ENCODE measurements around the gene ATG2A. TPM values are rescaled to one million over a fixed set of nuclear protein-coding genes. Genes with fewer than 3 reads are reported as not detected.
A peak's percentile ranks its signal among the peaks of the same experiment; 100 is the strongest.

The ATG2A gene
- total and polyA plus RNA-seq, 9 of the 15 experiments (the other 6 are each of a cell fraction or from before 2014, with no cell fraction given): 0.25 to 45.9 (median 5.2) TPM

DNA sequence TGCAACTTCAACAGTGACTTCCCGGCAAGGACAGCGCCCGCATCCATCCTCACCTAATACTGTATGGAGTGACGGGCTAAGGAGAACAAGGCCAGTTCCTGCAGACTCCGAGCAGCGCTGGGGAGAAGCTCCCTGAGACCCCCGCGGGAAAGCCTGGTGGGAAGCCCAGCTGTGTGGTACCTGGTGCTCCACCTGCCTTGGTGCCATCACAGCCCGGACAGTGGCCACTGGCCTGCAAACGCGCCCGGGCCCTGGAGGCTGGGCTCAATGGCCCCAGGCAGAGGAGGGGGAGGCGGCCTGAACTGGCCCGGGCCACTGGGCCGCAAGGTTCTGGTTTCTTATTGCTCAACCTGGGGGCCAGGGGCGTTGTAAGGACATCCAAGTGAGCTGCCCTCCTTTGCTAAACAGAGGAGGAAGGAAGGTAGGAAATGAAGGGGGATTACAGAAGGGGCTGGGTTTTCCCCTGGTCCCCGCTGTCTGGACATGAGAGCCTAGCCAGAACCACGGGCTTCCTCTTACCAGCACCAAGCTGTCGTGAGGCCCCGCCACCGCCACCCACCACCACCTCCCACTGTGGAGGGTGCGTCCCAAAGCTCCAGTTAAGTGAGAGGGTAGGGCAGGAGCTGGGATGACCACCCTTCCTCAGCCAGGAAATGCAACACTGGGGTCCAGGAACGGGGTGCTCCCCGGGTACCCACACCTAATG lies 64.1 kb downstream of the ATG2A start:
- no peak for DNase-seq (ENCODE audit: extremely low read depth in 1 of 4, low spot score in 3 of 4)
- H3K27me3 ChIP-seq (ENCODE audit: control insufficient read depth in 2 of 2, insufficient read depth in 2 of 2, low read length in 2 of 2): no peaks in the 10 kb centered on the region
- H3K27ac ChIP-seq (ENCODE audit: extremely low read depth, low read depth, low read length): no peak overlapping the region
- H3K4me2 ChIP-seq (ENCODE audit: insufficient read depth, low read length): no peak overlapping the region
- H3K4me1 ChIP-seq (replicated peaks in 1 of 2; ENCODE audit: control insufficient read depth in 2 of 2, insufficient read depth in 2 of 2, low read length in 2 of 2): peaks cover 53 to 90% of the 10 kb centered on the region in 2 experiments
- H3K9me1 ChIP-seq (ENCODE audit: control insufficient read depth, insufficient read depth, low read length): no peaks in the 10 kb centered on the region
- peaks cover 3% of the 10 kb centered on the region; the same call in 2 of the 3 replicates for H3K79me2 ChIP-seq (ENCODE audit: control insufficient read depth, insufficient read depth, low read length)
- H3K9ac ChIP-seq (ENCODE audit: insufficient read depth in 1 of 2, low read depth in 2 of 2, low read length in 2 of 2): peak overlapping the region in 1 of 2 experiments; percentile 85; a peak in 2 of 4 replicates
- ChIA-PET POLR2A (interaction anchor here (0.6 to 1.3 kb wide), 8 partner anchors 9 to 570 kb away, joined by 3 to 10 read pairs (median 4); no protein-coding TSS in a partner anchor), CTCF (ENCODE audit: low intra/inter-chr PET ratio) (no interaction called here)
- H3K36me3 ChIP-seq (ENCODE audit: control insufficient read depth, insufficient read depth, low read length): peaks cover 41% of the 10 kb centered on the region; the same call in 2 of the 3 replicates
- BruUV-seq (replicated peaks): TSS peak; percentile 37
- H3K4me3 ChIP-seq: no peak overlapping the region
- intact Hi-C loops (cut with micrococcal nuclease) (no loop called here), in situ Hi-C loops (cut with MboI) (no loop called here)
- WGBS (ENCODE audit: insufficient coverage, low coverage, missing lambda C conversion rate): 86% methylated on average over 19 of the region's 24 CpGs
- no peaks in the 10 kb centered on the region for H3K9me3 ChIP-seq (replicated peaks; ENCODE audit: control insufficient read depth, insufficient read depth, low read depth, low read length)
- no peak for FAIRE-seq
- no peak overlapping the region for H2AFZ ChIP-seq (ENCODE audit: low read depth, low read length)
- TF ChIP-seq RAD21 (CRISPR knock-in tag; conservative IDR thresholded peaks at IDR 0.05 in 1 of 2, IDR thresholded peaks at IDR 0.05 in 1 of 2): no peak
- no peak for TF ChIP-seq ATF2 (CRISPR knock-in tag; IDR thresholded peaks at IDR 0.05)
- TF ChIP-seq RBFOX2 (IDR thresholded peaks at IDR 0.05; ENCODE audit: low read depth, low read length): peak; percentile 27; the same call in 1 of the 2 replicates
- TF ChIP-seq POLR2G (IDR thresholded peaks at IDR 0.05; ENCODE audit: low read depth, low read length): peak; percentile 40; the same call in 1 of the 2 replicates
- no peak for ATAC-seq
- H4K20me1 ChIP-seq (replicated peaks; ENCODE audit: control insufficient read depth, insufficient read depth, low read length): no peaks in the 10 kb centered on the region

Data from K562 (cell line).